Glutamatergic neuron (in vitro differentiated cells): Measurements from ENCODE around the gene DRAP1. TPM values are rescaled to one million over a fixed set of nuclear protein-coding genes. Genes with fewer than 3 reads are reported as not detected.

ENCODE experiments used
- DNase-seq: peaks from one replicate; pipeline ENCODE4 v3.0.0; 2022
- H3K27ac Mint-ChIP-seq: one replicate; pipeline ENCODE4 v1.8.0; 2020; ENCODE audit warnings: mild to moderate bottlenecking, mixed read lengths, inconsistent platforms; ENCODE audit not compliant: unreplicated experiment
- H3K27me3 Mint-ChIP-seq: one replicate; pipeline ENCODE4 v1.8.0; 2020; ENCODE audit warnings: mild to moderate bottlenecking, moderate library complexity, mixed read lengths, inconsistent platforms; ENCODE audit not compliant: unreplicated experiment
- H3K36me3 Mint-ChIP-seq: one replicate; pipeline ENCODE4 v1.8.0; 2020; ENCODE audit warnings: mild to moderate bottlenecking, mixed read lengths, inconsistent platforms; ENCODE audit not compliant: unreplicated experiment
- H3K4me1 Mint-ChIP-seq: one replicate; pipeline ENCODE4 v1.8.0; 2020; ENCODE audit warnings: mild to moderate bottlenecking, low read depth, mixed read lengths, inconsistent platforms; ENCODE audit not compliant: unreplicated experiment
- H3K4me3 Mint-ChIP-seq: one replicate; pipeline ENCODE4 v1.8.0; 2020; ENCODE audit warnings: mild to moderate bottlenecking, mixed read lengths, inconsistent platforms; ENCODE audit not compliant: unreplicated experiment
- H3K9me3 Mint-ChIP-seq: one replicate; pipeline ENCODE4 v1.8.0; 2020; ENCODE audit warnings: mild to moderate bottlenecking, moderate library complexity, mixed read lengths, inconsistent platforms; ENCODE audit not compliant: unreplicated experiment
- total RNA-seq: library from RNA; stranded (reverse); fragmentation: NEBNext Ultra II Directional; extraction: Animal tissue kit (Norgen Biotek cat#: 25700); gene quantifications from one replicate; pipeline ENCODE4 v1.2.1, GENCODE V29; 2021; ENCODE audit not compliant: unreplicated experiment
- TF ChIP-seq, protein P1 (sequence below): fragments of 200-600 bp; sonication (generic); IDR thresholded peaks from one replicate; pipeline ENCODE4 v1.5.0; 2021; ENCODE audit not compliant: partially characterized antibody, unreplicated experiment

The DRAP1 gene
- total RNA-seq, 1 donor from 2014 or later: 68.7 TPM

DNA sequence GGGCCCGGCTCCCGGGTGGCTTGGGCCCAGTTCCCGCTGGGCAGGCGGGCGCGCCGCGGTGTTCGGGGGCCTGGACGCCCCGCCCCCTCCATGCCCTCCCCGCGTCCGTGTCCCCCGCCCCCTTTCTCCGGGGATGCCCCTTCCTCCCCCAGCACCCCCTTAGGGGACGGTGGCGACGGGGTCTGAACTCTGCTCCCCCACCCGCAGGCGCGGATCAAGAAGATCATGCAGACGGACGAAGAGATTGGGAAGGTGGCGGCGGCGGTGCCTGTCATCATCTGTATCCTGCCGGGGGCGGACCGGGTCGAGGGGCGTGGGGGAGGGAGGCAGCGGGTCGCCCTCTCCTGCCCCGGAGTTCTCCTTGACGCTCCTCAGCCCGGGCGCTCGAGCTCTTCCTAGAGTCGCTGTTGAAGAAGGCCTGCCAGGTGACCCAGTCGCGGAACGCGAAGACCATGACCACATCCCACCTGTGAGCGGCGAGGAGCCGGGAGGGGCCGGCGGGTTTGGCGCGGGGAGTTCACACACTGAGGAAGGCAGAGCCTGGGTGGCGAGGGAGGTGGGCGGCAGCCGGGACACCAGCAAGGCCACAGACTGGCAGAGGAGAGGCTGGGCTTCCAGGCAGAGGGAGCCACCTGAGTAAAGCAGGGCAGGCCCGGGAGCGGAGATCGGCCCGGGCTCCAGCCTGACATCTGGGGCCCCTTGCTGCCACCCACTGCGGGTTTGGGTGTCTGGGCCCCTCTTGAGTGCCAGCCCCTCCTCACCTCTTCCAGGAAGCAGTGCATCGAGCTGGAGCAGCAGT, 546 bp downstream of the DRAP1 start:
- H3K4me3 Mint-ChIP-seq: peak overlapping the region; percentile 87
- peaks cover 12% of the 10 kb centered on the region for H3K27me3 Mint-ChIP-seq
- peaks cover 7% of the 10 kb centered on the region for H3K4me1 Mint-ChIP-seq
- no peaks in the 10 kb centered on the region for H3K36me3 Mint-ChIP-seq
- no peak overlapping the region for H3K27ac Mint-ChIP-seq
- TF ChIP-seq, protein P1, sequence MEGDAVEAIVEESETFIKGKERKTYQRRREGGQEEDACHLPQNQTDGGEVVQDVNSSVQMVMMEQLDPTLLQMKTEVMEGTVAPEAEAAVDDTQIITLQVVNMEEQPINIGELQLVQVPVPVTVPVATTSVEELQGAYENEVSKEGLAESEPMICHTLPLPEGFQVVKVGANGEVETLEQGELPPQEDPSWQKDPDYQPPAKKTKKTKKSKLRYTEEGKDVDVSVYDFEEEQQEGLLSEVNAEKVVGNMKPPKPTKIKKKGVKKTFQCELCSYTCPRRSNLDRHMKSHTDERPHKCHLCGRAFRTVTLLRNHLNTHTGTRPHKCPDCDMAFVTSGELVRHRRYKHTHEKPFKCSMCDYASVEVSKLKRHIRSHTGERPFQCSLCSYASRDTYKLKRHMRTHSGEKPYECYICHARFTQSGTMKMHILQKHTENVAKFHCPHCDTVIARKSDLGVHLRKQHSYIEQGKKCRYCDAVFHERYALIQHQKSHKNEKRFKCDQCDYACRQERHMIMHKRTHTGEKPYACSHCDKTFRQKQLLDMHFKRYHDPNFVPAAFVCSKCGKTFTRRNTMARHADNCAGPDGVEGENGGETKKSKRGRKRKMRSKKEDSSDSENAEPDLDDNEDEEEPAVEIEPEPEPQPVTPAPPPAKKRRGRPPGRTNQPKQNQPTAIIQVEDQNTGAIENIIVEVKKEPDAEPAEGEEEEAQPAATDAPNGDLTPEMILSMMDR: no peak
- peaks cover 12% of the 10 kb centered on the region for H3K9me3 Mint-ChIP-seq
- peak; percentile 51 for DNase-seq

DNA sequence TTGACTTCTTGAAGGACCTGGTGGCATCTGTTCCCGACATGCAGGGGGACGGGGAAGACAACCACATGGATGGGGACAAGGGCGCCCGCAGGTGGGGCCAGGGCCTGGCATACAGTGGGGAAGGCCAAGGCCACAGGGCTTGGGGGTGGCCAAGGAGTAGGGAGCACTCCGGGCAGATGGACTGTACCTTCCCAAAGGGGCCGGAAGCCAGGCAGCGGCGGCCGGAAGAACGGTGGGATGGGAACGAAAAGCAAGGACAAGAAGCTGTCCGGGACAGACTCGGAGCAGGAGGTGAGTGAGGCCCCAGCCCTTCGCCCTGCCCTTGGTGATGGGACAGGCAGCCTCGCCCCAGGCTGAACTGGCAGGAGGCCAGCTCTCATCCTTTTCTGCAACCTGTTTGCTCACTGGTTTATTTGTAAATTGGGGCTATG, 1.2 kb downstream of the DRAP1 start:
- Mint-ChIP-seq H3K27ac (no peak overlapping the region), H3K4me3 (peak overlapping the region; percentile 65), H3K27me3 (peaks cover 8% of the 10 kb centered on the region), H3K4me1 (peaks cover under 1% of the 10 kb centered on the region), H3K9me3 (peaks cover 6% of the 10 kb centered on the region), H3K36me3 (no peaks in the 10 kb centered on the region)
- TF ChIP-seq, protein P1: no peak
- DNase-seq: no peak

GRCh38 chr11:65921033-65921555, 1.9 kb downstream of the DRAP1 start:
- TF ChIP-seq, protein P1: no peak
- Mint-ChIP-seq H3K4me1 (no peaks in the 10 kb centered on the region), H3K27me3 (peaks cover 8% of the 10 kb centered on the region), H3K27ac (no peak overlapping the region), H3K9me3 (peaks cover 5% of the 10 kb centered on the region), H3K4me3 (no peak overlapping the region), H3K36me3 (no peaks in the 10 kb centered on the region)
- no peak for DNase-seq

GRCh38 chr11:65921876-65922275, 2.6 kb downstream of the DRAP1 start:
- peaks cover 5% of the 10 kb centered on the region for H3K9me3 Mint-ChIP-seq
- no peak for DNase-seq
- TF ChIP-seq, protein P1: no peak
- no peak overlapping the region for H3K27ac Mint-ChIP-seq
- H3K4me1 Mint-ChIP-seq: no peaks in the 10 kb centered on the region
- peaks cover 4% of the 10 kb centered on the region for H3K27me3 Mint-ChIP-seq
- no peak overlapping the region for H3K4me3 Mint-ChIP-seq
- H3K36me3 Mint-ChIP-seq: no peaks in the 10 kb centered on the region

DNA sequence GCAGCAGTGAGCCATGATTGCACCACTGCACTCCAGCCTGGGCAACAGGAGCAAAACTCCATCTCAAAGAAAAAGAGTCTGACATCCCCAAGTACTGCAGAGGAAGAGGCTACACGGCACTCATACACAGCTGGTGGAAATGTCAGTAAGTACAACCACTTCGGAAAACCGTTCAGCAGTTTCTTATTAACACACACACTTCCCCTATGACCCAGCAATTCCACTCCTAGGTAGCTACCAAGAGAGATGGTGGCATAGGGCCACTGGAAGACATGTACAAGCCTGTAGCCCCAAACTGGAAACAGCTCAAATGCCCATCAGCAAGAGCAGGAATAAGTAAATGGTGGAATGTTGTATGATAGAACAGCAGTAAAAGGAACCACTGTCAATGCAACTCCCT, 3.3 kb downstream of the DRAP1 start:
- DNase-seq: no peak
- no peak overlapping the region for H3K27ac Mint-ChIP-seq
- TF ChIP-seq, protein P1: no peak
- H3K9me3 Mint-ChIP-seq: peaks cover 5% of the 10 kb centered on the region
- H3K4me3 Mint-ChIP-seq: no peak overlapping the region
- H3K36me3 Mint-ChIP-seq: no peaks in the 10 kb centered on the region
- no peaks in the 10 kb centered on the region for H3K4me1 Mint-ChIP-seq
- peaks cover 1% of the 10 kb centered on the region for H3K27me3 Mint-ChIP-seq
